ENCODE measurements around the gene JAM3.

Gene JAM3

DNA sequence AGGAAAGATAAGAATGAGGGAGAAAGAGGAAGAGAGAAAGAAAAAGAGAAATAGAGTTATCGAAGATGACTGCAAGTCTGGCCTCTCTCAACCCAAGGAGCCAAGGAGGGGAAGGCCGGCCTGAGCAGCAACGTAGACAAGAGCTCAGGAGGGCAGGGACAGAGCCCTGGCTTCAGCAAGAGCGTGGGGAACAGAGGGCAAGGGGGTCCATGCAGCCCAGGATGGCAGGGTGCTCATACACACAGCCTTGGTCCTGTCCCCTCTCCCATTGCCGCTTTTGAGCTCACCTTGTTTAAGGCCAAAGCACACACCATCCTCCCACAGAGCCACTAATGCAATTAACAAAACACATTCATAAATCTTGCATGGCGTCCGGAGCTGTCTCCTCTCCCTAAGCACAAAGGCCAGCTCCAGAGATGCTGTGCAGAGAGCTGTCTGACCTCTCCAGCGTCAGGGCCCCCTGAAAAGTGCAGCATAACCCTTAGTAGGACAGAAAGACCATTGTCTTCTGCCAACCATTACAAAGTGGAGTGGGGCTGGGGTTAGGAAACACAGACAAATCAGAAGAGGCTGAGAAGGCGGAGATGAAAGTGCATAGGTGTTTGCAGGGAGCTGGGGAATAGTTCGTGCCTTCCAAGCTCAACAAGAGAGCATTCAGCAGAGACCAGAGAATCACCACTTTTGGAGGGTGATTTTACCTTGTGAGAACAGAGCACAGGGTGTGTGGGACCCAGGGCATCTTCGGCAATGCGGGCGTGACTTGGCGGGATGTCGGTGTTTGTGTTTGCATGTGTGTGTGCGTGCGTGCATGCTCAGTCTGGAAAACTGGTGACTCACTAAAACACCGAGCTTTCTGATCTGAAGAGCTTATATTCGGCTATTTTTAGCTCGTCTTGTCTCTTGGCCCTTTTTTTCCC, 28.2 kb upstream of the JAM3 start:
- H3K4me2 ChIP-seq (ENCODE audit: low read length) = no peak overlapping the region
- H3K9me3 ChIP-seq (replicated peaks; ENCODE audit: low read length) = no peaks in the 10 kb centered on the region
- peaks cover 3% of the 10 kb centered on the region for H3K27me3 ChIP-seq (ENCODE audit: control insufficient read depth, insufficient read depth, low read length)
- H3K4me3 ChIP-seq (ENCODE audit: low read length) = no peak overlapping the region
- H3K4me1 ChIP-seq (ENCODE audit: control insufficient read depth, insufficient read depth, low read length) = peaks cover 24% of the 10 kb centered on the region
- H3K36me3 ChIP-seq (ENCODE audit: insufficient read depth, low read length) = no peaks in the 10 kb centered on the region
- no peak overlapping the region for H3K9ac ChIP-seq (ENCODE audit: low read depth, low read length)

DNA sequence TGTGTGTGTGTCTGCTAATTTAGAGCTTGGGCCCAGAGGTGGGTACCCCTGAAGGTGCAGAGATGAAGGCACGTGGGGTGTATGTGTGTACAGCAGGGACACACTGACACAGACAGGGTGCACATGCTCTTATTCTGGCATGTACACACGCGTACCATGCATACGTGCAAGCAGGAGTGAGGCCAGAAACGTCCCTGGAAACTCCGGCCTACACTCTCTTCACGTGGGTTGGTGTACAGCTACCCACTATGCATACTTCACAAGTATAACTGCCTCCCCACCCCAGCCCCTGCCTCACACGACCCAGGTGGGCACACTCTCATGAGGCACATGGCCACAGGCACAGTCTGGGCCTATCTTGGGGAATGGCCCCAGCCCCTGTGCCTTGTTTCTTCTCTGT, 27.5 kb upstream of the JAM3 start:
- peaks cover 24% of the 10 kb centered on the region for H3K4me1 ChIP-seq (ENCODE audit: control insufficient read depth, insufficient read depth, low read length)
- H3K4me2 ChIP-seq (ENCODE audit: low read length) = no peak overlapping the region
- no peaks in the 10 kb centered on the region for H3K9me3 ChIP-seq (replicated peaks; ENCODE audit: low read length)
- no peak overlapping the region for H3K4me3 ChIP-seq (ENCODE audit: low read length)
- no peak overlapping the region for H3K9ac ChIP-seq (ENCODE audit: low read depth, low read length)
- H3K36me3 ChIP-seq (ENCODE audit: insufficient read depth, low read length) = no peaks in the 10 kb centered on the region
- peaks cover 3% of the 10 kb centered on the region for H3K27me3 ChIP-seq (ENCODE audit: control insufficient read depth, insufficient read depth, low read length)

DNA sequence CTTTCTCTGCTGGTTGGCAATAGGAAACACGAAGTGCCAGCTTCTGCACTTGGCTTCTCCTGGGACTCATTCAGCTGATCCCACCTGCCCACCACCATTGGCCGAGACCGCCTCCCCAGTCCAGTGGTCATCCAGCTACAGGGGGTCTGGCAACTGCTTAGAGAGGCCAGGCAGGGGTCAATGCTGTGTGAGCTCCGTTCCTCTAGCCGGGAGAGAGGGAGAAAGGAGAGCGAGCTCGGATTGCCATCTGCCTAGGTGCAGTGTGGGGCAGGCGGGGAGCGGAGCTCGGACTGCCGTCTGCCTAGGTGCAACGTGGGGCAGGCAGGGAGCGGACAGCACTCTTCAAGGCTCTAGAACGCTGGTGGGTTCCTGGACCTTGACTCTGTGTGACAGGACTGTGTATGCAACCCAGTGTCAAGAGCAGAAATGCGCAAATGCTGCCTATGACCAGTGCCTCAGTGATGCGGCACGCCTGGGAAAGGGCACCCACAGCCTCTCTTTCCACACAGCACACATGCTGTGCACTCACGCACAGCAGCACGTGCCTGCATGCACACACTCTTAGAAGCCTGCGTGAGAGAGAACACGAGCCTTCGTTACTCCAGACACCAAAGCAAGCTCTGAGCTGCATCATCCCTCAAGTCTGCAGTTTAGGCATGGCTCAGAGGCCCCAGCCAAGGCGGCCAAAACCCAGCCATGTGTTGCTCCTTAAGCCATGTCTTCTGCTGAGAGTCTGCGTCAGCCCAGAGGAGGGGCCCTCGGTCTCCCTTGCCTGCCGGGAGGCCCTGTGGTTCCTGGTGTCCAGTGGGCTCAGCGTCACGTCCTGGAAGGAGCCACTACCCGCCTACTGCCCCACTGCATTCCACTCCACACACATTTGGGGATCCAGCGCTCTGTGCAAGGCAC, 26.8 kb upstream of the JAM3 start:
- Histone ChIP-seq H3K4me3 (ENCODE audit: low read length) (no peak overlapping the region), H3K4me2 (ENCODE audit: low read length) (no peak overlapping the region), H3K9ac (ENCODE audit: low read depth, low read length) (no peak overlapping the region), H3K4me1 (ENCODE audit: control insufficient read depth, insufficient read depth, low read length) (peaks cover 27% of the 10 kb centered on the region), H3K36me3 (ENCODE audit: insufficient read depth, low read length) (no peaks in the 10 kb centered on the region), H3K9me3 (replicated peaks; ENCODE audit: low read length) (no peaks in the 10 kb centered on the region), H3K27me3 (ENCODE audit: control insufficient read depth, insufficient read depth, low read length) (peaks cover 3% of the 10 kb centered on the region)

DNA sequence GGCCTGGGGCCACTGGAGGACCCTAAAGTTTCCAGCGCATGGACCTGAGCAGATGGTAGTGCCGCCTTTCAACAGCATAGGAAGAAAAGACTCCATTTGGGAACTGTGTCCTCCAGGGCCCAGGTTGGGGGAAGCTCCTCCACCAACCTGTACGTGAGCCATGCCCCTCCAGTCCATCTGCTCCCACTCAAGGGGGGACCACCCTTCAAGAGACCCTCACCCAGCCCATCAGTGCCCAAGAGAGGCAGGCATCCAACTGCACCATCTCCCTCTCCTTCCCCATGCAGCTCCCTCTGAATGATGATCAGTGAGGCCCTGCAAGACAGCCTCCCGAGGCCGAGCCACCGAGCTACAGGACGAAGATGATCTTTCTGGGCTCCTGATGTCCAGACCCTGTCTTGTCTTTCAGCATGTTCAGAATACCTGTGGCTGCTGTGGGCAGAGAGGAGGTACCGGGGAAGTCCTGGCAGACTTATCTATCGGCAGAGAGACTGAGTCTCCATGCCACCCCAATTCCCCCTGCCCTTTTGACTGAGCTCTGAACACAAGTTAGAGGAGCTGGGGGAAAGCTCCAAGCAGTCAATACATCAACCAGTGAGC, 25.0 kb upstream of the JAM3 start:
- Histone ChIP-seq H3K4me2 (ENCODE audit: low read length) (no peak overlapping the region), H3K36me3 (ENCODE audit: insufficient read depth, low read length) (no peaks in the 10 kb centered on the region), H3K4me1 (ENCODE audit: control insufficient read depth, insufficient read depth, low read length) (peaks cover 23% of the 10 kb centered on the region), H3K9ac (ENCODE audit: low read depth, low read length) (no peak overlapping the region), H3K9me3 (replicated peaks; ENCODE audit: low read length) (no peaks in the 10 kb centered on the region), H3K27me3 (ENCODE audit: control insufficient read depth, insufficient read depth, low read length) (peaks cover 3% of the 10 kb centered on the region), H3K4me3 (ENCODE audit: low read length) (no peak overlapping the region)

DNA sequence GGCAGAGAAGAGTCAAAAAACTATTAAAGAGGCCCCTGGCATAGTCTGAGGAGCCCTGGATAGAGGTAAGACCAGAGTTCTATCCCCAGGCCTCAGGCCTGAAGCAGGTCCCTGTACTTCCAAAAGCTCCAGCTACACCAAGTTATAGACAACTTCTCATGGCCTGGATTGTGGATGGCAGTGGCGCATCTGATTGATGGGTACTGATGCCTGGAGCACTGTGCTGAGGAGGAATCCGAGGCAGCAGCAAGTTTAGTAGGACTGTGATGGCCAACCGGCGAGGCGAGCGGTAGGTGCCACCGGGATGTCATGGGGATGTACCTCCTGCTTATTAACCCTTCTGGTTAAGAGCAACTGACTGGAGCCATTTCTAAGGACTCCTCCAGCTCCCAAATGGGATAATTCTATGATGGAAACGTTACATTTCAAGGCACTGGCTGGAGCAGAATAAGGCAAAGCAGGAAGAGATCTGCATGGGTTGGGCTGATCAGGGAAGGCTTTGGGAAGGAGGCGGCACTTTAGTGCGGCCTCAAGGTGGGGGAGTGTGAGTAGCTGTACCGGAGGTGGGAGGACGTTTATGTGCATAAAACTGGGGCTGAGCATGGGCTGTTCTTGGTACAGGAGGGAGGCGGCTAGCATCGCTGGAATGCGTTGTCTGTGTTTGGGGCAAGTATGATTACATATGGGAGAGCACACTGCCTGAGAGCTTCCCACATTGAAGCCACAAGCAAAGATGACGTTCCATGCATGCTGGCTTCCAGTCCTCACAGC, 24.2 kb upstream of the JAM3 start:
- Histone ChIP-seq H3K9me3 (replicated peaks; ENCODE audit: low read length) (no peaks in the 10 kb centered on the region), H3K4me1 (ENCODE audit: control insufficient read depth, insufficient read depth, low read length) (peaks cover 16% of the 10 kb centered on the region), H3K27me3 (ENCODE audit: control insufficient read depth, insufficient read depth, low read length) (peaks cover 3% of the 10 kb centered on the region), H3K36me3 (ENCODE audit: insufficient read depth, low read length) (no peaks in the 10 kb centered on the region), H3K4me3 (ENCODE audit: low read length) (no peak overlapping the region), H3K4me2 (ENCODE audit: low read length) (no peak overlapping the region), H3K9ac (ENCODE audit: low read depth, low read length) (no peak overlapping the region)

DNA sequence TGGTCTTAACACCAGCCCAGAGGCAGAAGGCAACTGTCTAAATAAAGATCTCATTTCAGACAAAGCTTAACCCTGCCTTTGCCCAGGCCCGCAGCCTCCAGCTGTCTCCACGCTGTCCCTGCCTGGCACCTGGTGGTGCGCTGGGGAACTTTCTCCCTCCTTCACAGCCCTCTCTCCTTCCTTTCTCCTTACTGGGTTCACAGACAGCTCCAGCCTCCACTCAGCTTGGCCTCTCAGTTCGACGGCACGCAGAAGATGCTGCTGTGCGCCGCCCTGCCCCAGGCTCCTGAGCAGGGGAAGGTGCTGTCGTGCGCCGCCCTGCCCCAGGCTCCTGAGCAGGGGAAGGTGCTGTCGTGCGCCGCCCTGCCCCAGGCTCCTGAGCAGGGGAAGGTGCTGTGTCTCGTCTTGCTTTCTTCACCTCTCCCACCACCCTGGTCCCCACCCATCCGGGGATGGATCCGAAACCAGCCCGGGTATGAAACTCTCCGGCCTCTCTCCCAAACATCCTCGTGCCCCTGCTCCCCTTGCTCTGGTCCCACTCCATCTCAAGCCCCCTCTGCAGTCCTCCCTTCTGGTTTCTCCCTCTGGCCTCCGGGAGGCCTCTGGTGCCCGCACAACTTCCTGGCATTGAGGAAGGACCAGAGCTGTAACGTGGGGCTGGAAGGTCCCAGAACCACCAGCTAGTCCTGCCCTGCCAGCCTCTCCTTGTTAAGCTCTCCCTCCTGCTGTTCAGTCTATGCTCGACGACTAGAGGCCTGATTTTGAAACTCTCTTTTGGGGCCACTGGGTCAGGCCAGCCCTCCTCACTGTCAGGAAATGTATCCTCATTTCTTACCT, 22.9 kb upstream of the JAM3 start:
- peaks cover 3% of the 10 kb centered on the region for H3K27me3 ChIP-seq (ENCODE audit: control insufficient read depth, insufficient read depth, low read length)

DNA sequence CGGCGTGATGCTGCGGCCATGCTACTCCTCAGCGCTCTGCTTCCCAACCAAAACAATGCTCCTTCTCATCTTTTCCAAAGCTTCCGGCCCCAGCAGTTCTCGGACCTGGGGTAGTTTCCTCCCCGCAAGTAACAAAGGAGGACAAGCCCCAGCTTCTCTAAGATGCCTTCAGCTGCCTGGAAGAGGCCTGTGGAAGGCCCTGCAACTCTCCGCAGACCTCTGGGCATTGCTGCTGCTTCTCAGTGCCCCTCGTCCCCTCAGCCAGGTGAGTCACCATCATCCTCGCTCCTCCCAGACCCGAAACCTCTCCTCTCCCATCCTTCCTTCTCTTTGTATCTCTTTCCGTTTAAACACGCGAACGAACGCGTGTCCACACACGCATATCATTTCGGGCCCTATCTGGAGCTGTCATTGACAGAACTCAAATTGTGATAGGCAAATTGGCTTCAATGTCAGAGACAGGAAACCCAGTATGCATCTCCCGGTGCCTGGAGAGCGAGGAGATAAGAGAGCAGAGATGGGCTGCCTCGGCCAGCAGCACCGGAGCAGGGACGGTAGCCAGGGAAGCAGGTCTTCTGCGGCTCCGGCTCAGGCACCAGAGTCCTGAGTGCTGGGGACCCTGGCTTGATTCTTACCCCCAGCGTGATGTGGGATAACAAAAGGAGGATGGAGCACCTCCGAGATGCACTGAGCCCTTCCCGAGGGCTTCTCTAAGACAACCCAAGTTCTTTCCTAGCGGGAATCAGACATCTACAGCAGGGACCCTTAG, 22.0 kb upstream of the JAM3 start:
- Histone ChIP-seq H3K9me3 (replicated peaks; ENCODE audit: low read length) (no peaks in the 10 kb centered on the region), H3K4me3 (ENCODE audit: low read length) (peak overlapping the region; percentile 39), H3K36me3 (ENCODE audit: insufficient read depth, low read length) (no peaks in the 10 kb centered on the region), H3K27me3 (ENCODE audit: control insufficient read depth, insufficient read depth, low read length) (peaks cover 3% of the 10 kb centered on the region), H3K4me2 (ENCODE audit: low read length) (peak overlapping the region; percentile 69), H3K9ac (ENCODE audit: low read depth, low read length) (peak overlapping the region; percentile 16), H3K4me1 (ENCODE audit: control insufficient read depth, insufficient read depth, low read length) (peaks cover 13% of the 10 kb centered on the region)

More for the DNA sequence above, 22.9 kb upstream of the JAM3 start:
- no peaks in the 10 kb centered on the region for H3K9me3 ChIP-seq (replicated peaks; ENCODE audit: low read length)
- no peak overlapping the region for H3K9ac ChIP-seq (ENCODE audit: low read depth, low read length)
- H3K4me3 ChIP-seq (ENCODE audit: low read length) = no peak overlapping the region
- no peak overlapping the region for H3K4me2 ChIP-seq (ENCODE audit: low read length)
- H3K4me1 ChIP-seq (ENCODE audit: control insufficient read depth, insufficient read depth, low read length) = peaks cover 13% of the 10 kb centered on the region
- H3K36me3 ChIP-seq (ENCODE audit: insufficient read depth, low read length) = no peaks in the 10 kb centered on the region

DNA sequence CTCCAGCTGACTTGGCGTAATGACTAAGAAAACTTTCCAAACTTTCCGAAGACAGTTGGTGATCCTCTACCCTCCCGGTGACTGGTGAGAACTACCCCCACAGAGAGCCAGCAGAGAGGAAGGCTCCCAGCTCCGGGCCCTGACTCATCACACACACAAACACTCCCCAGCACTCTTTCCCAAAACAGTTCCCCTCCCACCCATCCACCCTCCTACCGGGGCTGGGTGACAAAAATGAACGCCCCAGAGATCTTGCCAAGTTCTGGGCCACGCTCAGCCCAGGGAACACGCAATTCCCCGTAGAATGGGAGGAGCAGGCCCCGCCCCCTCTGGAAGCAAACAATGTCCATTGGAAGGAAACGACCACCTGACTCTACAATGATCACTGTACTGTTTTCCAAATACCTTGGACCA, 21.3 kb upstream of the JAM3 start:
- H3K9me3 ChIP-seq (replicated peaks; ENCODE audit: low read length) = no peaks in the 10 kb centered on the region
- H3K27me3 ChIP-seq (ENCODE audit: control insufficient read depth, insufficient read depth, low read length) = peaks cover 3% of the 10 kb centered on the region
- H3K4me3 ChIP-seq (ENCODE audit: low read length) = peak overlapping the region; percentile 39
- no peaks in the 10 kb centered on the region for H3K36me3 ChIP-seq (ENCODE audit: insufficient read depth, low read length)
- H3K9ac ChIP-seq (ENCODE audit: low read depth, low read length) = no peak overlapping the region
- peak overlapping the region; percentile 69 for H3K4me2 ChIP-seq (ENCODE audit: low read length)
- H3K4me1 ChIP-seq (ENCODE audit: control insufficient read depth, insufficient read depth, low read length) = peaks cover 13% of the 10 kb centered on the region

DNA sequence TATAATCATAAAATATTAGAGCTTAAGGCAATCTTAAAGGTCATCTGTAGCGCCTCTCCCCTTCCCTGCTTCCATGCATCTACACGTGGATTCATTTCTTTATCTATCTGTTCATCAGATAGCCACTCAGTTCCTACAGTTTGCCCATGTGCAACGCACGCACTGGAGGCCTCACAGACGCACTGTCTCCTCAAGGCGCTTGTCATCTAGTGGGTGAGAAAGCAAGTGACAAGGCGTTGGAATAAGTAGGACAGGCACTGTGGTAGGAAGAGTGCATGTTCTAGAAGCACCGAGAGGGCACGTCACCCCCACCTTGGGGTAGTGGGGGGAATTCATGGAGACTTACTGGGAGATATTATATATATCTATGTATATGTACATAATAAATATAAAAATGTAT, 20.8 kb upstream of the JAM3 start:
- Histone ChIP-seq H3K27me3 (ENCODE audit: control insufficient read depth, insufficient read depth, low read length) (peaks cover 3% of the 10 kb centered on the region), H3K4me2 (ENCODE audit: low read length) (peak overlapping the region; percentile 69), H3K4me1 (ENCODE audit: control insufficient read depth, insufficient read depth, low read length) (peaks cover 13% of the 10 kb centered on the region), H3K36me3 (ENCODE audit: insufficient read depth, low read length) (no peaks in the 10 kb centered on the region), H3K4me3 (ENCODE audit: low read length) (peak overlapping the region; percentile 9), H3K9me3 (replicated peaks; ENCODE audit: low read length) (no peaks in the 10 kb centered on the region), H3K9ac (ENCODE audit: low read depth, low read length) (no peak overlapping the region)

DNA sequence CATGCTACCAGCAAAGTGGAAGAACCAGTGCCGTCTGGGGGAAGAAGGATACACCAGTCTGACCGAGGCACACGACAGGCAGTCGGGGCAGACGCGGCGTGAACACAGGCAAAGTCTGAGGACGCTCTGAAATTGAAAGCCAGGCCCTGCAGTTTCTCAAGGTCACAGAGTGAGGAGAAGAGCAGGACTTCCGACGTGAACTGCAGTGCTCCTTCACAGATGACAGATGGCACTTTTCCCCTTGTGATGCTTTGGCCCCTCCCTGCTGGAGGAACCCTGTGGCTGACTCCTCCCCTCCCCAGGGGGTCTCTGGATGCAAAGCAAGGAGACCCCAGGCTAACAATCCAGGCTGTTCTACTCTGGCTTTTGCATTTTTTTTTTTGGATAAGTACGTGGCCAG, 19.6 kb upstream of the JAM3 start:
- Histone ChIP-seq H3K9me3 (replicated peaks; ENCODE audit: low read length) (no peaks in the 10 kb centered on the region), H3K4me1 (ENCODE audit: control insufficient read depth, insufficient read depth, low read length) (peaks cover 13% of the 10 kb centered on the region), H3K36me3 (ENCODE audit: insufficient read depth, low read length) (no peaks in the 10 kb centered on the region), H3K4me2 (ENCODE audit: low read length) (no peak overlapping the region), H3K27me3 (ENCODE audit: control insufficient read depth, insufficient read depth, low read length) (peaks cover 3% of the 10 kb centered on the region), H3K9ac (ENCODE audit: low read depth, low read length) (no peak overlapping the region), H3K4me3 (ENCODE audit: low read length) (no peak overlapping the region)
